ENCODE results near the gene MAP7. TPM values are rescaled to one million over a fixed set of nuclear protein-coding genes. Genes with fewer than 3 reads are reported as not detected.
"Not testable (repeated sequence)": the region's sequence is repeated elsewhere in the genome, so short reads cannot be mapped to it uniquely, and the experiment has no call there.

MAP7 gene
- total and polyA plus RNA-seq, 5 donors: 0.79 to 2.5 (median 1.6) TPM

GRCh38 chr6:136375836-136376235 lies 174.4 kb downstream of the MAP7 start:
- ATAC-seq; H3K27me3 ChIP-seq (ENCODE audit: control insufficient read depth, insufficient read depth); H3K4me1 ChIP-seq (ENCODE audit: control insufficient read depth, insufficient read depth, low read length); H3K4me3 ChIP-seq (ENCODE audit: low read length); H3K9me3 ChIP-seq (ENCODE audit: control insufficient read depth, low read length); intact Hi-C loops (cut with DNase I); DNase-seq; H3K27ac ChIP-seq (ENCODE audit: low read length): not testable (repeated sequence)
- 97% methylated on average over 4 of the region's 4 CpGs for WGBS

GRCh38 chr6:136371959-136372358 lies 178.3 kb downstream of the MAP7 start:
- WGBS: 45% methylated on average over 2 of the region's 2 CpGs
- ATAC-seq (peak in 1 of 2 donors; percentile 33), DNase-seq (no peak)
- H3K27me3 ChIP-seq (ENCODE audit: control insufficient read depth, insufficient read depth): no peaks in the 10 kb centered on the region
- intact Hi-C loops (cut with DNase I): no loop called here
- H3K4me3 ChIP-seq (ENCODE audit: low read length): no peak overlapping the region
- H3K27ac ChIP-seq (ENCODE audit: low read length): no peak overlapping the region
- H3K9me3 ChIP-seq (ENCODE audit: control insufficient read depth, low read length): no peaks in the 10 kb centered on the region
- H3K4me1 ChIP-seq (ENCODE audit: control insufficient read depth, insufficient read depth, low read length): no peaks in the 10 kb centered on the region

- H3K4me1 ChIP-seq (ENCODE audit: control insufficient read depth, insufficient read depth, low read length): no peaks in the 10 kb centered on the region
- no peak for ATAC-seq
- H3K9me3 ChIP-seq (ENCODE audit: control insufficient read depth, low read length): no peaks in the 10 kb centered on the region
- 85% methylated on average over 4 of the region's 4 CpGs for WGBS
- no peaks in the 10 kb centered on the region for H3K27me3 ChIP-seq (ENCODE audit: control insufficient read depth, insufficient read depth)
- no peak overlapping the region for H3K27ac ChIP-seq (ENCODE audit: low read length)
- no peak for DNase-seq
- H3K4me3 ChIP-seq (ENCODE audit: low read length): no peak overlapping the region
- intact Hi-C loops (cut with DNase I): no loop called here
These were observed 179.1 kb downstream of the MAP7 start for GRCh38 chr6:136370988-136371728.

- DNase-seq: peak; percentile 44 to 85 (median 83)
- Histone ChIP-seq H3K9me3 (ENCODE audit: control insufficient read depth, low read length) (no peaks in the 10 kb centered on the region), H3K4me3 (ENCODE audit: low read length) (no peak overlapping the region), H3K4me1 (ENCODE audit: control insufficient read depth, insufficient read depth, low read length) (no peaks in the 10 kb centered on the region), H3K27me3 (ENCODE audit: control insufficient read depth, insufficient read depth) (no peaks in the 10 kb centered on the region), H3K27ac (ENCODE audit: low read length) (no peak overlapping the region)
- peak; percentile 67 to 75 for ATAC-seq
- intact Hi-C loops (cut with DNase I): no loop called here
- 44% methylated on average over 11 of the region's 11 CpGs for WGBS
These were observed 184.4 kb downstream of the MAP7 start for GRCh38 chr6:136365776-136366354.

GRCh38 chr6:136362421-136363356 lies 187.5 kb downstream of the MAP7 start:
- 75% methylated on average over 11 of the region's 11 CpGs for WGBS
- DNase-seq (peak in 1 of 3 donors; percentile 43), ATAC-seq (no peak)
- Histone ChIP-seq H3K4me1 (ENCODE audit: control insufficient read depth, insufficient read depth, low read length) (no peaks in the 10 kb centered on the region), H3K27me3 (ENCODE audit: control insufficient read depth, insufficient read depth) (no peaks in the 10 kb centered on the region), H3K27ac (ENCODE audit: low read length) (no peak overlapping the region), H3K4me3 (ENCODE audit: low read length) (no peak overlapping the region), H3K9me3 (ENCODE audit: control insufficient read depth, low read length) (no peaks in the 10 kb centered on the region)
- intact Hi-C loops (cut with DNase I): no loop called here

GRCh38 chr6:136361787-136362186 lies 188.4 kb downstream of the MAP7 start:
- Histone ChIP-seq H3K27ac (ENCODE audit: low read length) (no peak overlapping the region), H3K4me3 (ENCODE audit: low read length) (no peak overlapping the region), H3K9me3 (ENCODE audit: control insufficient read depth, low read length) (no peaks in the 10 kb centered on the region), H3K4me1 (ENCODE audit: control insufficient read depth, insufficient read depth, low read length) (no peaks in the 10 kb centered on the region), H3K27me3 (ENCODE audit: control insufficient read depth, insufficient read depth) (no peaks in the 10 kb centered on the region)
- WGBS: 87% methylated on average over 2 of the region's 2 CpGs
- intact Hi-C loops (cut with DNase I): no loop called here
- no peak for DNase-seq
- no peak for ATAC-seq

- intact Hi-C loops (cut with DNase I): no loop called here
- 95% methylated on average over 30 of the region's 30 CpGs for WGBS
- no peaks in the 10 kb centered on the region for H3K4me1 ChIP-seq (ENCODE audit: control insufficient read depth, insufficient read depth, low read length)
- no peaks in the 10 kb centered on the region for H3K9me3 ChIP-seq (ENCODE audit: control insufficient read depth, low read length)
- ATAC-seq (no peak), DNase-seq (peak in 1 of 3 donors; percentile 57)
- no peaks in the 10 kb centered on the region for H3K27me3 ChIP-seq (ENCODE audit: control insufficient read depth, insufficient read depth)
- no peak overlapping the region for H3K4me3 ChIP-seq (ENCODE audit: low read length)
- no peak overlapping the region for H3K27ac ChIP-seq (ENCODE audit: low read length)
These were observed 189.4 kb downstream of the MAP7 start for GRCh38 chr6:136360783-136361182.

- DNase-seq (no peak), ATAC-seq (no peak)
- H3K27ac ChIP-seq (ENCODE audit: low read length): no peak overlapping the region
- intact Hi-C loops (cut with DNase I): loop anchor here in 1 of 4 donors (5.0 kb wide), 1 partner anchor 142 kb away; no protein-coding TSS in a partner anchor
- H3K4me1 ChIP-seq (ENCODE audit: control insufficient read depth, insufficient read depth, low read length): no peaks in the 10 kb centered on the region
- 76% methylated on average over 6 of the region's 6 CpGs for WGBS
- no peaks in the 10 kb centered on the region for H3K27me3 ChIP-seq (ENCODE audit: control insufficient read depth, insufficient read depth)
- no peak overlapping the region for H3K4me3 ChIP-seq (ENCODE audit: low read length)
- H3K9me3 ChIP-seq (ENCODE audit: control insufficient read depth, low read length): no peaks in the 10 kb centered on the region
These were observed 190.4 kb downstream of the MAP7 start for GRCh38 chr6:136359851-136360250.

GRCh38 chr6:136351518-136352110 lies 198.6 kb downstream of the MAP7 start:
- ATAC-seq (peak; percentile 20 to 26), DNase-seq (no peak)
- no peaks in the 10 kb centered on the region for H3K27me3 ChIP-seq (ENCODE audit: control insufficient read depth, insufficient read depth)
- no peaks in the 10 kb centered on the region for H3K9me3 ChIP-seq (ENCODE audit: control insufficient read depth, low read length)
- 11% methylated on average over 2 of the region's 2 CpGs for whole genome bisulfite sequencing
- no peak overlapping the region for H3K27ac ChIP-seq (ENCODE audit: low read length)
- no peak overlapping the region for H3K4me3 ChIP-seq (ENCODE audit: low read length)
- H3K4me1 ChIP-seq (ENCODE audit: control insufficient read depth, insufficient read depth, low read length): no peaks in the 10 kb centered on the region
- intact Hi-C loops (cut with DNase I): no loop called here

GRCh38 chr6:136350914-136351313 lies 199.3 kb downstream of the MAP7 start:
- no peak overlapping the region for H3K4me3 ChIP-seq (ENCODE audit: low read length)
- no peaks in the 10 kb centered on the region for H3K27me3 ChIP-seq (ENCODE audit: control insufficient read depth, insufficient read depth)
- 52% methylated on average over 3 of the region's 3 CpGs for WGBS
- no peak overlapping the region for H3K27ac ChIP-seq (ENCODE audit: low read length)
- ATAC-seq (no peak), DNase-seq (no peak)
- H3K9me3 ChIP-seq (ENCODE audit: control insufficient read depth, low read length): no peaks in the 10 kb centered on the region
- intact Hi-C loops (cut with DNase I): no loop called here
- no peaks in the 10 kb centered on the region for H3K4me1 ChIP-seq (ENCODE audit: control insufficient read depth, insufficient read depth, low read length)

Data from right cardiac atrium (tissue), 5 donors.